GM19463 (cell line): ENCODE data around the gene WDR27.
A peak's percentile ranks its signal among the peaks of the same experiment; 100 is the strongest.
"Not testable (repeated sequence)": the region's sequence is repeated elsewhere in the genome, so short reads cannot be mapped to it uniquely, and the experiment has no call there.

Experiments
- ATAC-seq: cut with Tn5 transposase; IDR thresholded peaks from one replicate; pipeline ENCODE4 v1.9.1; 2021; ENCODE audit warnings: mild to moderate bottlenecking, moderate library complexity; ENCODE audit not compliant: unreplicated experiment

Gene WDR27

GRCh38 chr6:169494038-169494437, 207.8 kb downstream of the WDR27 start:
- no peak for ATAC-seq

- ATAC-seq = no peak
Measured at GRCh38 chr6:169491482-169491881, 210.3 kb downstream of the WDR27 start.

GRCh38 chr6:169490830-169491229, 211.0 kb downstream of the WDR27 start:
- no peak for ATAC-seq

- no peak for ATAC-seq
Measured at GRCh38 chr6:169490246-169490641, 211.6 kb downstream of the WDR27 start.

GRCh38 chr6:169489563-169490245, 212.1 kb downstream of the WDR27 start:
- ATAC-seq = no peak

GRCh38 chr6:169487579-169488436, 214.0 kb downstream of the WDR27 start:
- ATAC-seq = no peak

GRCh38 chr6:169479783-169480495, 221.9 kb downstream of the WDR27 start:
- no peak for ATAC-seq

GRCh38 chr6:169474362-169474761, 227.5 kb downstream of the WDR27 start:
- no peak for ATAC-seq

- peak; percentile 84 for ATAC-seq
Measured at GRCh38 chr6:169473663-169474062, 228.2 kb downstream of the WDR27 start.

- ATAC-seq = no peak
Measured at GRCh38 chr6:169472786-169473416, 228.9 kb downstream of the WDR27 start.

- ATAC-seq = no peak
Measured at GRCh38 chr6:169470790-169471189, 231.0 kb downstream of the WDR27 start.

GRCh38 chr6:169469028-169469427, 232.8 kb downstream of the WDR27 start:
- no peak for ATAC-seq

GRCh38 chr6:169467755-169468154, 234.1 kb downstream of the WDR27 start:
- ATAC-seq = not testable (repeated sequence)

- ATAC-seq = not testable (repeated sequence)
Measured at GRCh38 chr6:169466256-169466655, 235.6 kb downstream of the WDR27 start.

- ATAC-seq = no peak
Measured at GRCh38 chr6:169457762-169458161, 244.1 kb downstream of the WDR27 start.

GRCh38 chr6:169456840-169457239, 245.0 kb downstream of the WDR27 start:
- no peak for ATAC-seq

GRCh38 chr6:169455470-169455869, 246.4 kb downstream of the WDR27 start:
- ATAC-seq = no peak

GRCh38 chr6:169454872-169455204, 247.0 kb downstream of the WDR27 start:
- ATAC-seq = no peak

GRCh38 chr6:169454204-169454871, 247.5 kb downstream of the WDR27 start:
- ATAC-seq = no peak

GRCh38 chr6:169452869-169453620, 248.8 kb downstream of the WDR27 start:
- no peak for ATAC-seq
